HCT116 (cell line): Measurements from ENCODE around the gene COX4I2. TPM values are rescaled to one million over a fixed set of nuclear protein-coding genes. Genes with fewer than 3 reads are reported as not detected.

Source experiments
- ATAC-seq: fragments of 200-7000 bp; cut with Tn5 transposase; 2 replicates; pipeline ENCODE4 v1.9.1; 2020; ENCODE audit warnings: mild to moderate bottlenecking, moderate library complexity
- BruUV-seq: library from RNA; stranded (reverse); fragments of 400-500 nt; replicated peaks from 2 replicates; lab custom pipeline; 2021; lab: Mats Ljungman, UMichigan
- CTCF ChIA-PET: fragments of 300-600 bp; sonication (Branson Sonifier 250); formaldehyde crosslinking; loops from one replicate; lab custom pipeline; 2021; ENCODE audit warnings: antibody characterized with exemption; lab: Charles Lee
- POLR2A ChIA-PET: fragments of 300-600, 350-600 bp; sonication (Branson Sonifier 250); formaldehyde crosslinking; loops from one replicate; lab custom pipeline; 2021; ENCODE audit warnings: antibody characterized with exemption; lab: Charles Lee
- RAD21 ChIA-PET, 2 experiments: fragments of 300-600 bp; sonication (Branson Sonifier 250); formaldehyde crosslinking; loops; one replicate each; lab custom pipeline; 2023; ENCODE audit warnings: low total read pairs in 2 of 2; ENCODE audit not compliant: uncharacterized antibody in 2 of 2, unreplicated experiment in 2 of 2, low non-redundant PET in 1 of 2; lab: Charles Lee
- DNase-seq: peaks from one replicate; pipeline ENCODE4 v3.0.0-alpha.2; 2010; ENCODE audit warnings: low read depth, low spot score
- H2AFZ ChIP-seq: fragments of 200-600 bp; shearing (Covaris generic), sonication (generic); 2 replicates; pipeline ENCODE4 v1.6.1; 2017; ENCODE audit warnings: low read depth, mixed run types, mixed read lengths, antibody characterized with exemption, low read length; ENCODE audit not compliant: poor library complexity, severe bottlenecking
- H3K27ac ChIP-seq: 2 replicates; pipeline ENCODE4 v1.5.1; 2012; ENCODE audit warnings: low read depth, low read length
- H3K27me3 ChIP-seq: fragments of 200-600 bp; sonication (generic); 2 replicates; pipeline ENCODE4 v1.6.1; 2016; ENCODE audit warnings: mixed run types, low read length, mixed read lengths; ENCODE audit not compliant: insufficient read depth
- H3K36me3 ChIP-seq, 2 experiments: fragments of 200-500 bp in 1 of 2; fragments of 200-600 bp in 1 of 2; sonication (Bioruptor generic) in 1 of 2; sonication (generic) in 1 of 2; 2 replicates each; pipeline versions ENCODE4 v1.5.1 to v1.6.1; 2014 to 2016; ENCODE audit warnings: low read length in 2 of 2, inconsistent platforms in 1 of 2, mixed read lengths in 1 of 2, mixed run types in 1 of 2; ENCODE audit not compliant: insufficient read depth in 2 of 2, control insufficient read depth in 1 of 2
- H3K4me1 ChIP-seq, 2 experiments: fragments of 200-600 bp in 1 of 2; sonication (generic) in 1 of 2; 2 replicates each; pipeline versions ENCODE4 v1.5.1 to v1.6.1; 2012 to 2017; ENCODE audit warnings: low read length in 2 of 2, inconsistent platforms in 1 of 2, mild to moderate bottlenecking in 1 of 2, mixed read lengths in 1 of 2, mixed run types in 1 of 2, moderate library complexity in 1 of 2; ENCODE audit not compliant: insufficient read depth in 2 of 2, control insufficient read depth in 1 of 2
- H3K4me2 ChIP-seq: fragments of 200-600 bp; sonication (generic); 2 replicates; pipeline ENCODE4 v1.6.1; 2017; ENCODE audit warnings: mixed run types, low read length, mixed read lengths
- H3K4me3 ChIP-seq, 2 experiments: fragments of 200-600 bp in 1 of 2; sonication (generic) in 1 of 2; replicated peaks in 1 of 2; 2 replicates each; pipeline ENCODE4 v1.5.1; 2011 to 2016; ENCODE audit warnings: low read length in 2 of 2, control low read depth in 1 of 2, low read depth in 1 of 2, mild to moderate bottlenecking in 1 of 2, mixed read lengths in 1 of 2, mixed run types in 1 of 2
- H3K79me2 ChIP-seq: fragments of 200-600 bp; sonication (generic); 2 replicates; pipeline ENCODE4 v1.6.1; 2017; ENCODE audit warnings: mild to moderate bottlenecking, mixed run types, low read length, moderate library complexity, mixed read lengths; ENCODE audit not compliant: insufficient read depth
- H3K9ac ChIP-seq: fragments of 200-600 bp; sonication (generic); 2 replicates; pipeline ENCODE4 v1.6.1; 2016; ENCODE audit warnings: low read length, mixed read lengths
- H3K9me2 ChIP-seq: fragments of 200-600 bp; sonication (generic), shearing (Covaris generic); 2 replicates; pipeline ENCODE4 v1.6.1; 2017; ENCODE audit warnings: mixed run types, mild to moderate bottlenecking, moderate library complexity; ENCODE audit not compliant: insufficient read depth
- H3K9me3 ChIP-seq, 2 experiments: fragments of 200-500 bp in 1 of 2; fragments of 200-600 bp in 1 of 2; sonication (Bioruptor generic) in 1 of 2; sonication (generic) in 1 of 2; 2 replicates each; pipeline ENCODE4 v1.6.1; 2014 to 2017; ENCODE audit warnings: low read length in 2 of 2, mixed read lengths in 2 of 2, inconsistent platforms in 1 of 2, low read depth in 1 of 2, mild to moderate bottlenecking in 1 of 2, mixed run types in 1 of 2, moderate library complexity in 1 of 2; ENCODE audit not compliant: control insufficient read depth in 1 of 2, insufficient read depth in 1 of 2
- H4K20me1 ChIP-seq: fragments of 200-600 bp; sonication (generic), shearing (Covaris generic); 2 replicates; pipeline ENCODE4 v1.6.1; 2017; ENCODE audit warnings: mixed run types, mild to moderate bottlenecking, moderate library complexity; ENCODE audit not compliant: insufficient read depth
- EGR1 ChIP-seq: IDR thresholded peaks from 2 replicates; pipeline ENCODE4 v1.6.1; 2012; ENCODE audit warnings: low read depth
- ELF1 ChIP-seq: IDR thresholded peaks from 2 replicates; pipeline ENCODE4 v1.6.1; 2012; ENCODE audit warnings: low read depth, borderline replicate concordance
- POLR2AphosphoS5 ChIP-seq: IDR thresholded peaks from 2 replicates; pipeline ENCODE4 v1.6.1; 2011; ENCODE audit warnings: mild to moderate bottlenecking, low read depth, low read length, moderate library complexity
- TCF7L2 ChIP-seq: IDR thresholded peaks from 2 replicates; pipeline ENCODE4 v1.7.0; 2011; ENCODE audit warnings: borderline replicate concordance, inconsistent platforms; ENCODE audit not compliant: insufficient read depth, insufficient read length; ENCODE audit errors: extremely low read depth
- ZFX ChIP-seq: fragments of 450-650 bp; IDR thresholded peaks from 2 replicates; pipeline ENCODE4 v1.6.1; 2017
- intact Hi-C: fragments of 100-400 bp; cut with micrococcal nuclease; formaldehyde crosslinking; loops from 2 replicates; pipeline ENCODE4 v1.10.0; 2022
- total RNA-seq: library from RNA; stranded (reverse); gene quantifications from one replicate; pipeline ENCODE4 v1.2.1, GENCODE V29; 2021; ENCODE audit not compliant: unreplicated experiment
- TF ChIP-seq, protein P1 (sequence below): IDR thresholded peaks from 2 replicates; pipeline ENCODE4 v1.6.1; 2011; ENCODE audit warnings: mild to moderate bottlenecking, low read length, moderate library complexity; ENCODE audit not compliant: insufficient replicate concordance; ENCODE audit errors: extremely low read depth
- TF ChIP-seq, protein P2 (sequence below), 3 experiments: fragments of 200-600 bp in 1 of 3; sonication (generic) in 1 of 3; IDR thresholded peaks in 2 of 3; conservative IDR thresholded peaks in 1 of 3; 2 replicates each; pipeline ENCODE4 v1.5.1; 2012 to 2017; ENCODE audit warnings: low read depth in 2 of 3, low read length in 2 of 3, antibody characterized with exemption in 1 of 3, borderline replicate concordance in 1 of 3, control low read depth in 1 of 3, mild to moderate bottlenecking in 1 of 3, mixed read lengths in 1 of 3, mixed run types in 1 of 3, moderate library complexity in 1 of 3; ENCODE audit not compliant: insufficient read depth in 1 of 3

COX4I2 gene
- total RNA-seq, 1 experiment from 2014 or later = not detected

DNA sequence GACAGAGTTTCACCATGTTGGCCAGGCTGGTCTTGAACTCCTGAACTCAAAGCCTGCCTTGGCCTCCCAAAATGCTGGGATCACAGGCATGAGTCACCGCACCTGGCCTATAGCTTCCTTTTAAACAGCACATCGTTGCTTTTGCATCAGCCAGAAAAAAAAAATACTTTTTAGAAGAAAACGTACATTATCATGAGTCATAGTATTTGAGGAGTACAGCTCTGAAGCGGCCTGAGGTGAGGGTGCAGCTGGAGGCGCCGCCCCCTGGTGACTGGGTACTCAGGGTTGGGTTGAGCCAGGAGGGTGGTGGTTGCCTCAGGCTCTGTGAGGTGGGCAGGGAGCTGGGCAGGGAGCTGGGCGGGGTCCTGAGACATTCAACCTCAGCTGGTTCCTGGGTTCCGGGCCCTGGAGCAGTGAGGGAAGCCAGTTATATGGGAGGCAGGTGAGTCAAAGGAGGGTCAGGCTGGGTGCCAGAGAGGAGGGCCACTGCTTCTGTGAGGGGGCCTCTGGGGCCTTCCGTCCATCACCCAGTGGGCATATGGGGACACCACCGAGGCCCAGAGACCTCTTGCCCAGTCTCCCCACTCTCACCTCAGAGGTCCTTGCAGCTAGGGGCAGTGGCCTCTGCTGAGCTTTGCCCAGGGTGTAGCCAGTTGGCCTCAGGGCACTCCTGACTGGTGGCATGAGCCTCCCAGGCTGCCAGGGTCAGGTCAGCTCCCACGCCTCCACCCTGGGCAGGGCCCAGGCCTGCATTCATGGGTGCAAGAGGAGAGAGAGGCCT lies 44.3 kb upstream of the COX4I2 start:
- no peaks in the 10 kb centered on the region for H3K9me2 ChIP-seq
- H3K9me3 ChIP-seq = no peaks in the 10 kb centered on the region
- no peak for TF ChIP-seq EGR1
- peak; percentile 45 for TF ChIP-seq TCF7L2
- TF ChIP-seq POLR2AphosphoS5 = peak; percentile 83
- TF ChIP-seq ZFX = peak; percentile 40; the same call in 1 of the 2 replicates
- TF ChIP-seq ELF1 = no peak
- TF ChIP-seq, protein P1, sequence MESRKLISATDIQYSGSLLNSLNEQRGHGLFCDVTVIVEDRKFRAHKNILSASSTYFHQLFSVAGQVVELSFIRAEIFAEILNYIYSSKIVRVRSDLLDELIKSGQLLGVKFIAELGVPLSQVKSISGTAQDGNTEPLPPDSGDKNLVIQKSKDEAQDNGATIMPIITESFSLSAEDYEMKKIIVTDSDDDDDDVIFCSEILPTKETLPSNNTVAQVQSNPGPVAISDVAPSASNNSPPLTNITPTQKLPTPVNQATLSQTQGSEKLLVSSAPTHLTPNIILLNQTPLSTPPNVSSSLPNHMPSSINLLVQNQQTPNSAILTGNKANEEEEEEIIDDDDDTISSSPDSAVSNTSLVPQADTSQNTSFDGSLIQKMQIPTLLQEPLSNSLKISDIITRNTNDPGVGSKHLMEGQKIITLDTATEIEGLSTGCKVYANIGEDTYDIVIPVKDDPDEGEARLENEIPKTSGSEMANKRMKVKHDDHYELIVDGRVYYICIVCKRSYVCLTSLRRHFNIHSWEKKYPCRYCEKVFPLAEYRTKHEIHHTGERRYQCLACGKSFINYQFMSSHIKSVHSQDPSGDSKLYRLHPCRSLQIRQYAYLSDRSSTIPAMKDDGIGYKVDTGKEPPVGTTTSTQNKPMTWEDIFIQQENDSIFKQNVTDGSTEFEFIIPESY = peak; percentile 51
- TF ChIP-seq, protein P2, sequence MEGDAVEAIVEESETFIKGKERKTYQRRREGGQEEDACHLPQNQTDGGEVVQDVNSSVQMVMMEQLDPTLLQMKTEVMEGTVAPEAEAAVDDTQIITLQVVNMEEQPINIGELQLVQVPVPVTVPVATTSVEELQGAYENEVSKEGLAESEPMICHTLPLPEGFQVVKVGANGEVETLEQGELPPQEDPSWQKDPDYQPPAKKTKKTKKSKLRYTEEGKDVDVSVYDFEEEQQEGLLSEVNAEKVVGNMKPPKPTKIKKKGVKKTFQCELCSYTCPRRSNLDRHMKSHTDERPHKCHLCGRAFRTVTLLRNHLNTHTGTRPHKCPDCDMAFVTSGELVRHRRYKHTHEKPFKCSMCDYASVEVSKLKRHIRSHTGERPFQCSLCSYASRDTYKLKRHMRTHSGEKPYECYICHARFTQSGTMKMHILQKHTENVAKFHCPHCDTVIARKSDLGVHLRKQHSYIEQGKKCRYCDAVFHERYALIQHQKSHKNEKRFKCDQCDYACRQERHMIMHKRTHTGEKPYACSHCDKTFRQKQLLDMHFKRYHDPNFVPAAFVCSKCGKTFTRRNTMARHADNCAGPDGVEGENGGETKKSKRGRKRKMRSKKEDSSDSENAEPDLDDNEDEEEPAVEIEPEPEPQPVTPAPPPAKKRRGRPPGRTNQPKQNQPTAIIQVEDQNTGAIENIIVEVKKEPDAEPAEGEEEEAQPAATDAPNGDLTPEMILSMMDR (IDR thresholded peaks at IDR 0.05 in 2 of 3, conservative IDR thresholded peaks at IDR 0.05 in 1 of 3; ENCODE audit: borderline replicate concordance in 1 of 3, insufficient read depth in 1 of 3, low read depth in 2 of 3, low read length in 2 of 3) = 0 out of 6 replicates have a peak, but pooled peaks of 1 of the 3 experiments have one; percentile 8
- TF ChIP-seq, all 23 proteins: peak for 5
- Histone ChIP-seq H3K4me1 (peaks cover 79 to 97% of the 10 kb centered on the region in 2 experiments), H4K20me1 (no peaks in the 10 kb centered on the region), H2AFZ (no peak overlapping the region), H3K79me2 (peaks cover 22% of the 10 kb centered on the region), H3K36me3 (no peaks in the 10 kb centered on the region), H3K4me2 (peak overlapping the region; percentile 81), H3K9ac (peak overlapping the region; percentile 69), H3K27me3 (no peaks in the 10 kb centered on the region), H3K27ac (peak overlapping the region; percentile 98), H3K4me3 (peak overlapping the region; percentile 51 to 58)
- DNase-seq (peak; percentile 98), ATAC-seq (peak; percentile 84)
- intact Hi-C loops = loop anchor here (1.0 kb wide), 2 partner anchors 14 to 20 kb away; no protein-coding TSS in a partner anchor
- CTCF ChIA-PET = interaction anchor here (0.7 to 1.8 kb wide), 12 partner anchors 9 to 131 kb away, joined by 3 to 17 read pairs (median 6); no protein-coding TSS in a partner anchor
- no TSS peak for BruUV-seq
- RAD21 ChIA-PET = interaction anchor here (0.8 to 1.6 kb wide), 11 partner anchors 12 to 33 kb away, joined by 3 to 12 read pairs (median 3); partner anchors contain the start of gene ID1 (in 1 of the 2)
- POLR2A ChIA-PET = interaction anchor here (0.7 to 3.9 kb wide), 16 partner anchors 9 to 130 kb away, joined by 3 to 236 read pairs (median 7); partner anchors contain the start of gene ID1
